IMR-90 (cell line): ENCODE measurements around the gene RAMP3. TPM values are rescaled to one million over a fixed set of nuclear protein-coding genes. Genes with fewer than 3 reads are reported as not detected.

Experiments
- ATAC-seq: fragments of 200-7000 bp; cut with Tn5 transposase; 2 replicates; pipeline ENCODE4 v1.9.1; 2020; ENCODE audit warnings: low read depth, mild to moderate bottlenecking, moderate library complexity
- BruUV-seq: library from RNA; stranded (reverse); fragments of 400-500 nt; replicated peaks from 2 replicates; lab custom pipeline; 2021; lab: Mats Ljungman, UMichigan
- CTCF ChIA-PET: fragments of 300-600 bp; formaldehyde crosslinking; extraction: SDS; loops from one replicate; lab custom pipeline; 2021; ENCODE audit warnings: antibody characterized with exemption; lab: Yijun Ruan, JAX
- POLR2A ChIA-PET: fragments of 300-600 bp; sonication (Branson Sonifier 250); formaldehyde crosslinking; loops from one replicate; lab custom pipeline; 2022; ENCODE audit warnings: antibody characterized with exemption; ENCODE audit not compliant: unreplicated experiment; lab: Charles Lee
- DNase-seq: peaks from one replicate; pipeline ENCODE4 v3.0.0; 2013
- H2AFZ ChIP-seq: replicated peaks from 2 replicates; pipeline ENCODE3; 2013; ENCODE audit warnings: low read length, mild to moderate bottlenecking; ENCODE audit not compliant: poor library complexity
- H2AK5ac ChIP-seq: 2 replicates; pipeline ENCODE4 v1.6.1; 2013; ENCODE audit warnings: low read depth, low read length, inconsistent platforms
- H2AK9ac ChIP-seq: replicated peaks from 2 replicates; pipeline ENCODE3; 2013; ENCODE audit warnings: mild to moderate bottlenecking, low read depth, low read length, moderate library complexity; ENCODE audit not compliant: poor library complexity
- H2BK120ac ChIP-seq: 2 replicates; pipeline ENCODE4 v1.6.1; 2013; ENCODE audit warnings: low read depth, low read length, inconsistent platforms
- H2BK15ac ChIP-seq: 3 replicates; pipeline ENCODE4 v1.6.1; 2013; ENCODE audit warnings: low read depth, low read length, inconsistent platforms
- H2BK20ac ChIP-seq: 2 replicates; pipeline ENCODE4 v1.6.1; 2013; ENCODE audit warnings: low read depth, mild to moderate bottlenecking, inconsistent platforms, low read length, moderate library complexity
- H2BK5ac ChIP-seq: 2 replicates; pipeline ENCODE4 v1.6.1; 2013; ENCODE audit warnings: mild to moderate bottlenecking, low read depth, low read length, inconsistent platforms; ENCODE audit not compliant: poor library complexity, severe bottlenecking
- H3K14ac ChIP-seq: replicated peaks from 2 replicates; pipeline ENCODE4 v1.6.1; 2013; ENCODE audit warnings: low read depth, low read length, inconsistent platforms
- H3K18ac ChIP-seq: 2 replicates; pipeline ENCODE4 v1.6.1; 2013; ENCODE audit warnings: low read depth, low read length, control low read depth
- H3K23ac ChIP-seq: 2 replicates; pipeline ENCODE4 v1.6.1; 2013; ENCODE audit warnings: low read depth, low read length, inconsistent platforms
- H3K27ac ChIP-seq: 2 replicates; pipeline ENCODE4 v1.5.1; 2013; ENCODE audit warnings: mild to moderate bottlenecking, control low read depth, low read length; ENCODE audit not compliant: insufficient read depth
- H3K27me3 ChIP-seq: 2 replicates; pipeline ENCODE4 v1.6.1; 2013; ENCODE audit warnings: low read length; ENCODE audit not compliant: control insufficient read depth, insufficient read depth
- H3K36me3 ChIP-seq: 2 replicates; pipeline ENCODE4 v1.6.1; 2013; ENCODE audit warnings: low read length, mixed read lengths; ENCODE audit not compliant: control insufficient read depth, insufficient read depth
- H3K4ac ChIP-seq: 2 replicates; pipeline ENCODE4 v1.6.1; 2013; ENCODE audit warnings: low read depth, low read length, inconsistent platforms
- H3K4me1 ChIP-seq: 2 replicates; pipeline ENCODE4 v1.6.1; 2013; ENCODE audit warnings: low read length, mixed read lengths; ENCODE audit not compliant: control insufficient read depth, insufficient read depth
- H3K4me2 ChIP-seq: 2 replicates; pipeline ENCODE4 v1.6.1; 2013; ENCODE audit warnings: low read depth, mild to moderate bottlenecking, control low read depth, low read length, moderate library complexity
- H3K4me3 ChIP-seq: 2 replicates; pipeline ENCODE4 v1.5.1; 2013; ENCODE audit warnings: low read depth, mild to moderate bottlenecking, control low read depth, low read length, moderate library complexity; ENCODE audit not compliant: insufficient read depth
- H3K56ac ChIP-seq: 2 replicates; pipeline ENCODE4 v1.6.1; 2013; ENCODE audit warnings: low read length, inconsistent platforms; ENCODE audit not compliant: insufficient read depth; ENCODE audit errors: extremely low read depth
- H3K79me1 ChIP-seq, 2 experiments: 2 replicates each; pipeline ENCODE4 v1.6.1; 2013; ENCODE audit warnings: low read length in 2 of 2, inconsistent platforms in 1 of 2, low read depth in 1 of 2
- H3K9ac ChIP-seq: 2 replicates; pipeline ENCODE4 v1.6.1; 2013; ENCODE audit warnings: low read depth, low read length, control low read depth
- H3K9me1 ChIP-seq: 2 replicates; pipeline ENCODE4 v1.6.1; 2013; ENCODE audit warnings: low read length, inconsistent platforms; ENCODE audit not compliant: insufficient read depth
- H3K9me3 ChIP-seq: 2 replicates; pipeline ENCODE4 v1.6.1; 2013; ENCODE audit warnings: low read length; ENCODE audit not compliant: control insufficient read depth, insufficient read depth
- H4K20me1 ChIP-seq: 2 replicates; pipeline ENCODE4 v1.6.1; 2013; ENCODE audit warnings: low read length, inconsistent platforms; ENCODE audit not compliant: insufficient read depth
- H4K5ac ChIP-seq: 2 replicates; pipeline ENCODE4 v1.6.1; 2013; ENCODE audit warnings: mild to moderate bottlenecking, low read depth, low read length, control low read depth
- H4K8ac ChIP-seq, 2 experiments: 2 replicates each; pipeline ENCODE4 v1.6.1; 2013; ENCODE audit warnings: low read depth in 2 of 2, low read length in 2 of 2, control low read depth in 1 of 2, inconsistent platforms in 1 of 2
- H4K91ac ChIP-seq: 2 replicates; pipeline ENCODE4 v1.6.1; 2013; ENCODE audit warnings: low read depth, low read length, inconsistent platforms; ENCODE audit not compliant: insufficient read depth
- ELK1 ChIP-seq: fragments of 150-350 bp; IDR thresholded peaks from 2 replicates; pipeline ENCODE4 v1.6.1; 2016; ENCODE audit warnings: low read depth, mild to moderate bottlenecking, low read length, moderate library complexity, borderline replicate concordance
- MAFK ChIP-seq: IDR thresholded peaks from 2 replicates; pipeline ENCODE4 v1.6.1; 2012; ENCODE audit warnings: low read depth, low read length, improper control_type of control experiment
- NFE2L2 ChIP-seq: fragments of 150-350 bp; IDR thresholded peaks from 2 replicates; pipeline ENCODE4 v1.6.1; 2016; ENCODE audit warnings: low read depth, mild to moderate bottlenecking, low read length
- RFX5 ChIP-seq: IDR thresholded peaks from 2 replicates; pipeline ENCODE4 v1.8.0; 2012; ENCODE audit warnings: low read depth, mild to moderate bottlenecking, low read length, moderate library complexity
- WGBS, 2 experiments: methylation state at CpG; one replicate each; pipeline versions ENCODE4 v1.1.5 to v1.1.7; 2013; ENCODE audit warnings: missing lambda C conversion rate in 2 of 2; ENCODE audit not compliant: insufficient read length in 1 of 2; ENCODE audit errors: extremely low coverage in 2 of 2; 5-methylcytosine and 5-hydroxymethylcytosine counted together
- dilution Hi-C: fragments of 300-500 bp; cut with HindIII; formaldehyde crosslinking; loops from one replicate; pipeline ENCODE4 v1.14.3; 2018; ENCODE audit warnings: low sequenced_read_pairs; ENCODE audit not compliant: unreplicated experiment
- in situ Hi-C: fragments of 300-500 bp; cut with MboI; formaldehyde crosslinking; loops from 3 replicates; pipeline ENCODE4 v1.14.3; 2019; ENCODE audit warnings: low sequenced_read_pairs, inconsistent platforms, mixed read lengths
- intact Hi-C: fragments of 100-400 bp; cut with micrococcal nuclease; formaldehyde crosslinking; loops from 2 replicates; pipeline ENCODE4 v1.10.0; 2022
- polyA plus RNA-seq, 3 experiments: library from polyadenylated mRNA; depleted of rRNA; stranded (reverse); fragments of >200 nt; gene quantifications; 2 replicates each; pipeline ENCODE4 v1.2.3, GENCODE V29; 2012; ENCODE audit warnings: low replicate concordance in 1 of 3
- total RNA-seq: library from RNA; depleted of rRNA; stranded (reverse); fragments of >200 nt; gene quantifications from 2 replicates; pipeline ENCODE4 v1.2.3, GENCODE V29; 2012

RAMP3 gene
- total and polyA plus RNA-seq, 2 of the 4 experiments (the other 2 are of a cell fraction) = not detected

GRCh38 chr7:45219130-45219529, 61.5 kb downstream of the RAMP3 start:
- H4K8ac ChIP-seq = no peak overlapping the region
- DNase-seq (no peak), ATAC-seq (no peak)
- no peak overlapping the region for H4K91ac ChIP-seq
- no peaks in the 10 kb centered on the region for H3K9me3 ChIP-seq
- no peak overlapping the region for H2BK120ac ChIP-seq
- H3K4me2 ChIP-seq = no peak overlapping the region
- H3K79me1 ChIP-seq = no peaks in the 10 kb centered on the region
- no peak overlapping the region for H3K4me3 ChIP-seq
- H3K23ac ChIP-seq = no peak overlapping the region
- H4K5ac ChIP-seq = no peak overlapping the region
- no peak overlapping the region for H2BK20ac ChIP-seq
- H3K9me1 ChIP-seq = no peaks in the 10 kb centered on the region
- no peak overlapping the region for H3K9ac ChIP-seq
- H3K27ac ChIP-seq = no peak overlapping the region
- WGBS, 2 experiments = 82% methylated on average over 11 of the region's 12 CpGs; no CpG with 5 or more reads in 1 of the 2 experiments
- H2AK9ac ChIP-seq = no peak overlapping the region
- no peak overlapping the region for H3K14ac ChIP-seq
- ChIA-PET CTCF (no interaction called here), POLR2A (no interaction called here)
- H2BK5ac ChIP-seq = no peak overlapping the region
- dilution Hi-C loops = no loop called here
- no peak overlapping the region for H2AK5ac ChIP-seq
- H3K36me3 ChIP-seq = no peaks in the 10 kb centered on the region
- H3K27me3 ChIP-seq = peaks cover 29% of the 10 kb centered on the region
- intact Hi-C loops = no loop called here
- no peak overlapping the region for H3K56ac ChIP-seq
- no peaks in the 10 kb centered on the region for H4K20me1 ChIP-seq
- no peak overlapping the region for H2BK15ac ChIP-seq
- no TSS peak for BruUV-seq
- no peaks in the 10 kb centered on the region for H3K4me1 ChIP-seq
- in situ Hi-C loops = no loop called here
- H3K4ac ChIP-seq = no peak overlapping the region
- H2AFZ ChIP-seq = no peak overlapping the region
- no peak overlapping the region for H3K18ac ChIP-seq
- no peak for TF ChIP-seq ELK1
- no peak for TF ChIP-seq NFE2L2
- no peak for TF ChIP-seq MAFK
- TF ChIP-seq RFX5 = no peak
